Neural progenitor cell (in vitro differentiated cells): ENCODE results near the gene NPIPB6.
"Not testable (repeated sequence)": the region's sequence is repeated elsewhere in the genome, so short reads cannot be mapped to it uniquely, and the experiment has no call there.

Experiments used
- EZH2 ChIP-seq: fragments of 200-600 bp; sonication (generic); IDR thresholded peaks from 2 replicates; pipeline ENCODE4 v1.6.1; 2017; ENCODE audit warnings: antibody characterized with exemption, mild to moderate bottlenecking, moderate library complexity
- EZH2phosphoT487 ChIP-seq: fragments of 200-600 bp; sonication (generic); IDR thresholded peaks from 2 replicates; pipeline ENCODE4 v1.6.1; 2017; ENCODE audit warnings: antibody characterized with exemption
- TF ChIP-seq, protein P1 (sequence below): fragments of 200-600 bp; sonication (generic); IDR thresholded peaks from 2 replicates; pipeline ENCODE4 v1.5.1; 2017; ENCODE audit warnings: antibody characterized with exemption, mild to moderate bottlenecking

- TF ChIP-seq, protein P1, sequence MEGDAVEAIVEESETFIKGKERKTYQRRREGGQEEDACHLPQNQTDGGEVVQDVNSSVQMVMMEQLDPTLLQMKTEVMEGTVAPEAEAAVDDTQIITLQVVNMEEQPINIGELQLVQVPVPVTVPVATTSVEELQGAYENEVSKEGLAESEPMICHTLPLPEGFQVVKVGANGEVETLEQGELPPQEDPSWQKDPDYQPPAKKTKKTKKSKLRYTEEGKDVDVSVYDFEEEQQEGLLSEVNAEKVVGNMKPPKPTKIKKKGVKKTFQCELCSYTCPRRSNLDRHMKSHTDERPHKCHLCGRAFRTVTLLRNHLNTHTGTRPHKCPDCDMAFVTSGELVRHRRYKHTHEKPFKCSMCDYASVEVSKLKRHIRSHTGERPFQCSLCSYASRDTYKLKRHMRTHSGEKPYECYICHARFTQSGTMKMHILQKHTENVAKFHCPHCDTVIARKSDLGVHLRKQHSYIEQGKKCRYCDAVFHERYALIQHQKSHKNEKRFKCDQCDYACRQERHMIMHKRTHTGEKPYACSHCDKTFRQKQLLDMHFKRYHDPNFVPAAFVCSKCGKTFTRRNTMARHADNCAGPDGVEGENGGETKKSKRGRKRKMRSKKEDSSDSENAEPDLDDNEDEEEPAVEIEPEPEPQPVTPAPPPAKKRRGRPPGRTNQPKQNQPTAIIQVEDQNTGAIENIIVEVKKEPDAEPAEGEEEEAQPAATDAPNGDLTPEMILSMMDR, result not testable (repeated sequence)
- not testable (repeated sequence) for TF ChIP-seq EZH2, EZH2phosphoT487
Measured at GRCh38 chr16:28375115-28375514, 11.8 kb upstream of the NPIPB6 start.
